ENCODE measurements around the gene PLCD3.

DNA sequence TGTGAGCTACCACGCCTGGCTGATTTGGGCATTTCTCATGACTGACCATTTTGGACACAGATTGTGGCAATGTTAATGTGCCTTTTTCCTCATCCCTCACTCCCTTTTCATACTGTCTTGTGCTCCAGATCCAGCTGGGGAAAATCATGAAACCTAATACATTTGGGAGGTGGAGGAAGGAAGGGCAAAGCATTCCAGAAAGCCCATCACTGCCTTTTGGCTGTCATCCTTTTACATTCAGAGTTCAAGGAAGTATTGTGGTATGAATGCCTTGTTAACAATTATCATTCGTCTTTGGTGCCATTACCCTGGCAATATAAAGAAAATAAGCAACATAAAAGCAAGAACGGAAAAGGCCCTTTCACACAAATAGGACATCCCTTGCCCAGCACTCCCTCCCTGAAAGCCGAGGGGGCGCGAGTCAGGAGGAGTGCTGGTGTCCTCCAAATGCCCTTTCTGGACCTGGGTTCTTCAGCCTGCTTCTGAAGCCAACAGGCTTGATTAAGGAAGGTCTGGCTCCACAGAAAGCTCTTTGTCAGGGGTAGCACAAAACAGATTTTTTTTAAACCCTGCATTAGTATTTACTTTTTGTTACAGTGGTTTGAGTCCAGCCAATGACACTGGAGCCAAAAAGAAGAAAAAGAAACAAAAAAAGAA is 51.1 kb downstream of the PLCD3 start:
- TF ChIP-seq POLR2A (IDR thresholded peaks at IDR 0.05; ENCODE audit: low read depth, low read length) (no peak), POLR2AphosphoS5 (IDR thresholded peaks at IDR 0.05; ENCODE audit: low read depth, low read length) (no peak), SPI1 (IDR thresholded peaks at IDR 0.05; ENCODE audit: low read depth, low read length) (no peak), TAF1 (IDR thresholded peaks at IDR 0.05; ENCODE audit: low read depth, low read length) (no peak), POU2F2 (IDR thresholded peaks at IDR 0.05; ENCODE audit: low read depth, low read length) (no peak)
